ENCODE results near the gene SMYD4.
A peak's percentile ranks its signal among the peaks of the same experiment; 100 is the strongest.
"Not testable (repeated sequence)": the region's sequence is repeated elsewhere in the genome, so short reads cannot be mapped to it uniquely, and the experiment has no call there.

The SMYD4 gene

DNA sequence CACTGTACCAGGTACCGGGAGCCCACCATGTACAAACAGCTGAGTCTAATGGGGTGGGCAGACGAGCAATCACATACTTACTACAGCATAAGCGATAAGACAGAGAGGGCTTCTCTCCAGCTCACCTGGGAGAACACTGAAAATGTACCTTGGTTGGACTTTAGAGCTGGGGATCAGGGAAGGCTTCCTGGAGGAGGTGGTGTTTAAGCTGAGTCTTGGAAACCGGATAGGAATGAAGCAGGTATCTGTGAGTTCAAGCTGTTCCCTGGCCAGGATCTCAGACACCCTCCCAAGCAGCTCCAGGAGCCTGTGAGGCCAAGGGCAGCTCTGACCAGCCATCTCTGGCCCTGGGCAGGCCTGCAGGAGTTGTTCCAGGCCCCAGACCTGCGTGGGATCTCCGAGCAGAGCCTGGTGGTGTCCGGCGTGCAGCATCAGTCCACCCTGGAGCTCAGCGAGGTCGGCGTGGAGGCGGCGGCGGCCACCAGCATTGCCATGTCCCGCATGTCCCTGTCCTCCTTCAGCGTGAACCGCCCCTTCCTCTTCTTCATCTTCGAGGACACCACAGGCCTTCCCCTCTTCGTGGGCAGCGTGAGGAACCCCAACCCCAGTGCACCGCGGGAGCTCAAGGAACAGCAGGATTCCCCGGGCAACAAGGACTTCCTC lies 75.8 kb downstream of the SMYD4 start:
- DNase-seq: no peak

- peak in 6 of 14 donors; percentile 22 to 54 (median 30) for DNase-seq
Observed at GRCh38 chr17:1752425-1753262, 77.1 kb downstream of the SMYD4 start.

GRCh38 chr17:1750628-1751027 lies 79.1 kb downstream of the SMYD4 start:
- no peak for DNase-seq

GRCh38 chr17:1746975-1747543 lies 82.6 kb downstream of the SMYD4 start:
- no peak for DNase-seq

GRCh38 chr17:1745513-1746020 lies 84.1 kb downstream of the SMYD4 start:
- no peak for DNase-seq

DNA sequence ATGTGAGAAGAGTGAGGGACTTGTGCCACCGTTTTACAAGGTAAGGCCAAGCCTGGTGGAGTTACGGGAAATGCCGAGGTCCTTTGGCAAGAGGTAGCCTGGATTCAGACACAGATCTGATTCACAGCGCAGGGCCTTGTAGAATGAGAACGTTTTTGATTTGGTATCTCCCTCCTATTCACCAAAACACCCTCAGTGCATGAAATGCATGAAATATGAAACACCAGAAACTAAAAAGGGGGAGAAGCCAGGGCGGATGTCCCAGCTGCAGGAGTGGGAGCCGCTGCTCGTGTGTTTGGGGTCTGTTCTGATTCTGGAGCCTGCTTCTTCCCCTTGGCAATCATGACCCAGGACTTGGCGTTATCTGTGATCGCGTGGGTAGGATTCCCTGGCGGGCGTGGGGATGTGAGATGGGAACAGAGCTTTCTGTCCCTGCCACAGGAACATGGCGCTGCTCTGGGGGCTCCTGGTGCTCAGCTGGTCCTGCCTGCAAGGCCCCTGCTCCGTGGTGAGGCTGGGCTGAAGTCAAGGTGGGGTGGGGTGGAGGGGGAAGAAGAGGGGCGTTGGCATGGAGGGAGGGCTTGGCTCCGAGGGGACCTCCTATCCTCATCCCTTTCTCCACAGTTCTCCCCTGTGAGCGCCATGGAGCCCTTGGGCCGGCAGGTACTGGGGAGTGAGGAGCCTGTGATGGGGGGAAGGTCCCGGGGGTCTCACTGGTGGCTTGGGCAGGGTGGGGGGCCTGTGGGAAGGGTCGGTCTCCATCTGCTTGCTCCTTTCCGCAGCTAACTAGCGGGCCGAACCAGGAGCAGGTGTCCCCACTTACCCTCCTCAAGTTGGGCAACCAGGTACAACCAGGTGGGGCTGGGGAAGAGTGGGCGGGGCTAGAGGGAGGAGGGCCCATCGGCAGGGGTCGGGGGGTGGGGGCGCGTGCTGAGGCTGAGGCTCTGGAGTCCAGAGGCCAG lies 84.9 kb downstream of the SMYD4 start:
- no peak for DNase-seq

GRCh38 chr17:1743088-1743439 lies 86.6 kb downstream of the SMYD4 start:
- no peak for DNase-seq

DNA sequence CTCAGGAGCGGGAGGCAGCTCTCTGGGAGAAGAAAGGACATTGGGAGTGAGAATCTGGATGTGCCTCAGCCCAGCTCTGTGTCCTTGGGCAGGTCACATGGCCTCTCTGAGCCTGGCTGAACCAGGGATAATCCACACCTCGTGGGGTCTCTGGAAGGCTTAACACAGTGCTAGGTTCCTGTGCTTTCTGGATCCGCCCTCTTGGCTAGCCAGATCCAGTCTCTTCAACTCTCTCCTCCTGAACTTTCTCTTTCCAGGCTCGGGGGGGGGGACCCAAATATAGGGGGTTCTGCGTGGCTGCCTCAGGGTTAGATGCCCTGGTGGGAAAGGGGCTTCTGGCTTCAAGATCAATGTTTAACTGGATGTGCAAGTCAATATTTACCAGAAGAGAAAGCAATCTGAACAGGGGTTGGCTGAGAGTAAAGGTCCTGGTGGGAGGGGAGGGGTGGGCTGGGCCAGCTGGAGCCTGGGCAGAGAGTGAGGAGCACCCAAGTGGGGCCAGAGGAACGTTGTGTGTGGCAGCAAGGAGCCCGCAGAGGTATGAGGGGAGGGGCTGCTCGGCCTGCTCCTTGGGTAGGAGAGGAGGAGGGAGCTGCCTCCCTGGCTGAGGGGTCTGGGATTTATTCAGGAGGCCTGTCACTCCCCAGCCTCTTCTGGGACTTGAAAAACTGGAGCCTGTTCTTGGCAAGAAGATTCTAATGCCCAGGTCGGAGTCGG lies 87.2 kb downstream of the SMYD4 start, which contains the start of gene SERPINF2:
Gene SERPINF2, plus strand, starts transcription at position 501 of the 717 bp plus-strand sequence. CDS start 2,125 bp downstream, outside the sequence.
- DNase-seq: no peak

GRCh38 chr17:1741899-1742298 lies 87.8 kb downstream of the SMYD4 start:
- not testable (repeated sequence) for DNase-seq

GRCh38 chr17:1737531-1738291 lies 92.0 kb downstream of the SMYD4 start:
- no peak for DNase-seq

DNA sequence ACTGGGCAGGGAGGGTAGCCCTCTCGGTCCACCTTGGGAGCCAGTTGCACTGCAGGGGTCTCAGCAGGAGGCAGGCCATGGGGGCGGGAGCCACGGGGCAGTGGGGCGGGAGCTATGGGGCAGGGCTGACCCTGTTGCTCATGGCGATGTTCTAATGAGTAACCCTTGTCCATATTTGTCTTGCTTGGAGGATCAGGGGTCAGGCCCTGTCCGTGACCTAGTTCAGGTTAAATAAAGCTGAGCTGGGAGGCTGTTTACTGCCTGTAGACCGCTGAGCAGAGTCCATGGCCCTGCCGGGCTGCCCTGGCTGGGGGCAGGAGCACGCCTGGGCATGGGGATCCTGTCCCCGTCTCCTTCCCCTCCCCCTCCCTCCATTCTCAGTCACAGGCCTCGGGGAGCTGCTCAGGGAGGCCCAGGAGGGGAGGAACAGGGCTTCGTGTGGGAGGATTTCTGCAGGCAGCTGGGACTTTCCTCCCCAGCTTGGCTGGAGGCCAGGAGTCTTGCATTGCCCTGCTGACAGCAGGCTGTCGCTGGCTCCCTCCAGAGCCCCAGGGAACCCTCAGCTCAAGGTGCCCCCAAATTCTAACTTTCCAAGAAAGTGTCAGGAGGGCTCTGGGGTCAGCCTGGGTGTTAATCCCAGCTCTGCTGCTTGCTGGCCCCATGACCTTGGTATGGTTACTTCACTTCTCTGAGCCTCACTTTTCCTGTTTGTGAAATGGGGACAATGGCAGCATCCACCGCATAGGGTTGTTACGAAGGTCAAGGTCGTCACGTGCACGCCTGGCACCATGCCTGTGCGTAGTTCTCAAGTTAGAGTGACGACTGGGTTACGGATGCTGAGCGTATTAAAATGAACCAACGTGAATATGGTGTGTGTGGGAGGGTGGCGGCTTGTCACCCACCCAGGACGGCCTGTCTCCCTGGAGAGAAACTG lies 93.1 kb downstream of the SMYD4 start:
- no peak for DNase-seq

DNA sequence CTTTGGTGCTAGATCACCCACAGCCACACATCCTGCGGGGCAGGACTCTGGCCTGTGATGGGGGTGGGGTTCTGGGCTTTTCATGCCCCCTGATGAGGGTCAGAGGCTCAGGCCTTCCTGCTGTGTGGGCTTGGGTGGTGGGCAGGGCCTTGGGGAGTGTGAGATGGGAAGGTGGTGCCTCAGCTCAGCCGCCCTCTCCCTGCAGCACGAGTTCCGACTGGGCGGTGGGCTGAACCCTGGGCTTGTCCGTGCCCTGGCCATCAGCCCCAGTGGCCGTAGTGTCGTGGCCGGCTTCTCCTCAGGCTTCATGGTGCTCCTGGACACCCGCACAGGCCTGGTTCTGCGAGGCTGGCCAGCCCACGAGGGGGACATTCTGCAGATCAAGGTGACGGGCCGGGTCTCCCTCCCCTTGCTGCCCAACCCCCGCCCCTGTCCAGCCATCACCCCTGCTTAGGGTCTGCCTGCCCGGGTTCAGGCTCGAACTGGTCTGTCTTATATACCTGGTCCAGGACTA lies 93.8 kb downstream of the SMYD4 start:
- DNase-seq: no peak

- DNase-seq: no peak
Observed at GRCh38 chr17:1735418-1735817, 94.3 kb downstream of the SMYD4 start.

DNA sequence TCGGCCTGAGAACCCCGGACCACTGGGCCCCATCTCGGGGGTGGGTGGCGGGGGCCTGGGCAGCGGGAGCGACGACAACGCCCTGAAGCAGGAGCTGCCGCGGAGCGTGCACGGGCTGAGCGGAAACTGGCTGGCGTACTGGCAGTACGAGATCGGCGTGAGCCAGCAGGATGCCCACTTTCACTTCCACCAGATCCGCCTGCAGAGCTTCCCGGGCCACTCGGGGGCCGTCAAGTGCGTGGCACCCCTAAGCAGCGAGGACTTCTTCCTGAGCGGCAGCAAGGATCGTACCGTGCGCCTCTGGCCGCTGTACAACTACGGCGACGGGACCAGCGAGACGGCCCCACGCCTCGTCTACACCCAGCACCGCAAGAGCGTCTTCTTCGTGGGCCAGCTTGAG lies 95.9 kb downstream of the SMYD4 start:
- peak in 1 of 14 donors; percentile 25 for DNase-seq

DNA sequence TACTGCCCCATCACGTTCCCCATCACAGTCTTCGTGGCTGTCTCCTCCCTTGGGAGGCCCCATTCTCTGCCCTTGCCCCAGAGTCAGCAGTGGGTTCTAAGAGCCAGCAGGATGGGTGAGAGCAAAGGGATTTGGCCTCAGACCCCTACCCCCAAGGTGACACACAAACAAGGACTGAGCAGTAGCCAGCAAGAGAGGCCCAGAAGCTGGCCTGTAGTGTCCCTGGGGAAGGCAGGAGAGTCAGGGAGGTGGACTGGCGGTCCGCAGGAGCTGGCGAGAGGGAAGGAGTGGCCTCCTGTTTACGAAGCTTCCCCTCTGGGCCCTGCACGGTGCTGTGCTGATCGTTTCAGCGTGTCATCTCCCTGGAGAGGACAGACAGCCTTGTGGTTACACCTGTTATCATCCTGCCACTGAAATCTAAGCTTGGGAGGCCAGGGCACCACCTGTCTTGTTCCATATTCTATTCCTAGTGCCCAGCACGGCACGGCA lies 96.8 kb downstream of the SMYD4 start:
- DNase-seq: no peak

- no peak for DNase-seq
Observed at GRCh38 chr17:1732241-1732832, 97.4 kb downstream of the SMYD4 start.

DNA sequence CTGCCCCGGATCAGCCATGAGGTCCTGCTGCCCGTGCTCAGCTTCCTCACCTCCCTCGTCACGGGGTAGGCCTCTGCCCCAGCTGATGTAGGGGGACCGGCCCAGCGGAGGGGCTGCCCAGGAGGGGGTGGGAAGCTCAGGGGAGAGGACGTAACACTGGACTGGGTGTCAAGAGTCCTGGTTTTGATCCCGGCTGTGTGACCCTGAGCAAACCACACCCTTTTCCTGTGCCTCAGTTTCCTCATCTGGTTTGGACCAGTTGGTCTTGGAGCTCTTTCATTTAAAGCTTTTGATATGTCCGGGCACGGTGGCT lies 98.6 kb downstream of the SMYD4 start:
- DNase-seq: no peak

GRCh38 chr17:1730326-1731193 lies 99.1 kb downstream of the SMYD4 start:
- peak in 4 of 14 donors; percentile 10 to 62 (median 29) for DNase-seq

Measured in C1 segment of cervical spinal cord (tissue), 14 donors.